ENCODE data around the gene MRPL22.
"Not testable (repeated sequence)": the region's sequence is repeated elsewhere in the genome, so short reads cannot be mapped to it uniquely, and the experiment has no call there.

GRCh38 chr5:154905601-154906000 is 35.3 kb upstream of the MRPL22 start:
- not testable (repeated sequence) for TF ChIP-seq POLR2A (IDR thresholded peaks at IDR 0.05); CTCF (IDR thresholded peaks at IDR 0.05 in 8 of 11, conservative IDR thresholded peaks at IDR 0.05 in 3 of 11); POLR2AphosphoS5 (IDR thresholded peaks at IDR 0.05)
